MM.1S (cell line): Measurements from ENCODE around the gene CLN6.
"Not testable (repeated sequence)": the region's sequence is repeated elsewhere in the genome, so short reads cannot be mapped to it uniquely, and the experiment has no call there.

Experiments
- DNase-seq: peaks from one replicate; pipeline ENCODE4 v3.0.0-alpha.2; 2015
- H2AFZ ChIP-seq: fragments of 300-600 bp; sonication (generic); 2 replicates; pipeline ENCODE4 v1.6.0; 2016; ENCODE audit warnings: antibody characterized with exemption, low read length
- H3F3A ChIP-seq: fragments of 300-600 bp; sonication (generic); 2 replicates; pipeline ENCODE4 v1.6.1; 2016; ENCODE audit warnings: mild to moderate bottlenecking, antibody characterized with exemption, low read length, moderate library complexity, mixed read lengths; ENCODE audit not compliant: insufficient read depth
- H3K27ac ChIP-seq: fragments of 300-600 bp; sonication (generic); 2 replicates; pipeline ENCODE4 v1.5.1; 2016; ENCODE audit warnings: mild to moderate bottlenecking, low read length
- H3K27me3 ChIP-seq: fragments of 300-600 bp; sonication (generic); replicated peaks from 2 replicates; pipeline ENCODE4 v1.6.0; 2016; ENCODE audit warnings: low read length; ENCODE audit not compliant: insufficient read depth
- H3K36me3 ChIP-seq: fragments of 300-600 bp; sonication (generic); replicated peaks from 2 replicates; pipeline ENCODE4 v1.6.1; 2016; ENCODE audit warnings: mild to moderate bottlenecking, low read length, mixed read lengths; ENCODE audit not compliant: insufficient read depth
- H3K4me1 ChIP-seq: fragments of 300-600 bp; sonication (generic); 2 replicates; pipeline ENCODE4 v1.6.1; 2016; ENCODE audit warnings: low read length, mixed read lengths
- H3K4me2 ChIP-seq: fragments of 300-600 bp; sonication (generic); 2 replicates; pipeline ENCODE4 v1.6.0; 2016; ENCODE audit warnings: low read depth, low read length
- H3K4me3 ChIP-seq: fragments of 300-600 bp; sonication (generic); 2 replicates; pipeline ENCODE4 v1.5.1; 2016; ENCODE audit warnings: low read length, mixed read lengths
- H3K79me2 ChIP-seq: fragments of 300-600 bp; sonication (generic); 2 replicates; pipeline ENCODE4 v1.6.1; 2016; ENCODE audit warnings: mixed run types, low read length, mixed read lengths
- H3K9ac ChIP-seq: fragments of 300-600 bp; sonication (generic); 2 replicates; pipeline ENCODE4 v1.6.1; 2016; ENCODE audit warnings: low read length, mixed read lengths
- H3K9me2 ChIP-seq: fragments of 300-600 bp; sonication (generic); replicated peaks from 2 replicates; pipeline ENCODE4 v1.6.1; 2016; ENCODE audit warnings: mild to moderate bottlenecking, low read length, mixed read lengths; ENCODE audit not compliant: insufficient read depth
- H3K9me3 ChIP-seq: fragments of 300-600 bp; sonication (generic); replicated peaks from 2 replicates; pipeline ENCODE4 v1.6.1; 2016; ENCODE audit warnings: mild to moderate bottlenecking, low read length, mixed read lengths; ENCODE audit not compliant: insufficient read depth
- H4K20me1 ChIP-seq: fragments of 300-600 bp; sonication (generic); 2 replicates; pipeline ENCODE4 v1.6.1; 2016; ENCODE audit warnings: mild to moderate bottlenecking, low read length, moderate library complexity, mixed read lengths; ENCODE audit not compliant: insufficient read depth
- EZH2 ChIP-seq: fragments of 300-600 bp; sonication (generic); optimal IDR thresholded peaks from 2 replicates; pipeline ENCODE3; 2017; ENCODE audit warnings: low read depth, mild to moderate bottlenecking, antibody characterized with exemption, low read length, mixed read lengths
- EZH2phosphoT487 ChIP-seq: fragments of 300-600 bp; sonication (generic); IDR thresholded peaks from 2 replicates; pipeline ENCODE4 v1.6.1; 2018; ENCODE audit warnings: antibody characterized with exemption, low read length
- TF ChIP-seq, protein P1 (sequence below): fragments of 300-600 bp; sonication (generic); IDR thresholded peaks from 2 replicates; pipeline ENCODE4 v1.5.1; 2016; ENCODE audit warnings: antibody characterized with exemption, low read length, mixed read lengths

Gene CLN6

DNA sequence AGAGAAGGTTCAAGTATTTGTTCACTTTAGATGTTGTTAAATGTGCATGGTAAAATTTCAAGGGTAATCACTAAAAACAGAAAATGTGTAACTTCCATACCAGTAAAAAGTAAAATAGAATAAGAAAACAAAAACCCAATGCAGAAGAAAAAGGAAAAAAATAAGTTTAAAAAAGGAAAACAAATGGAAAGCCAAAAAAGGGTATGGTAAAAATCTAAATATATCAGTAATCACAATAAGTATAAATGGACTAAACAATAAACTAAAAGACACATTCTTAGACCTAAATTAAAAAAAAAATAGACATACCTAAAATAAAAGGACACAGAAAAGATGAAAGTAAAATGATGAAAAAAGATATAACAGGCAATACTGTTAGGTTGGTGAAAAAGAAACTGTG, 9.5 kb upstream of the CLN6 start:
- TF ChIP-seq, protein P1, sequence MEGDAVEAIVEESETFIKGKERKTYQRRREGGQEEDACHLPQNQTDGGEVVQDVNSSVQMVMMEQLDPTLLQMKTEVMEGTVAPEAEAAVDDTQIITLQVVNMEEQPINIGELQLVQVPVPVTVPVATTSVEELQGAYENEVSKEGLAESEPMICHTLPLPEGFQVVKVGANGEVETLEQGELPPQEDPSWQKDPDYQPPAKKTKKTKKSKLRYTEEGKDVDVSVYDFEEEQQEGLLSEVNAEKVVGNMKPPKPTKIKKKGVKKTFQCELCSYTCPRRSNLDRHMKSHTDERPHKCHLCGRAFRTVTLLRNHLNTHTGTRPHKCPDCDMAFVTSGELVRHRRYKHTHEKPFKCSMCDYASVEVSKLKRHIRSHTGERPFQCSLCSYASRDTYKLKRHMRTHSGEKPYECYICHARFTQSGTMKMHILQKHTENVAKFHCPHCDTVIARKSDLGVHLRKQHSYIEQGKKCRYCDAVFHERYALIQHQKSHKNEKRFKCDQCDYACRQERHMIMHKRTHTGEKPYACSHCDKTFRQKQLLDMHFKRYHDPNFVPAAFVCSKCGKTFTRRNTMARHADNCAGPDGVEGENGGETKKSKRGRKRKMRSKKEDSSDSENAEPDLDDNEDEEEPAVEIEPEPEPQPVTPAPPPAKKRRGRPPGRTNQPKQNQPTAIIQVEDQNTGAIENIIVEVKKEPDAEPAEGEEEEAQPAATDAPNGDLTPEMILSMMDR: no peak
- TF ChIP-seq EZH2phosphoT487: no peak
- no peak for TF ChIP-seq EZH2
- Histone ChIP-seq H3K9ac (peak overlapping the region; percentile 32; the same call in 1 of the 2 replicates), H4K20me1 (no peaks in the 10 kb centered on the region), H3K4me2 (peak overlapping the region; percentile 83), H3K9me3 (no peaks in the 10 kb centered on the region), H3K79me2 (no peaks in the 10 kb centered on the region), H3K4me3 (peak overlapping the region; percentile 43; the same call in 1 of the 2 replicates), H2AFZ (no peak overlapping the region), H3K4me1 (peaks cover 14% of the 10 kb centered on the region), H3K9me2 (no peaks in the 10 kb centered on the region), H3K27me3 (no peaks in the 10 kb centered on the region), H3K36me3 (no peaks in the 10 kb centered on the region), H3F3A (peaks cover 11% of the 10 kb centered on the region), H3K27ac (peak overlapping the region; percentile 71; the same call in 1 of the 2 replicates)
- DNase-seq: no peak

- H3K27ac ChIP-seq: no peak overlapping the region
- no peak overlapping the region for H3K9ac ChIP-seq
- no peaks in the 10 kb centered on the region for H3K9me2 ChIP-seq
- H2AFZ ChIP-seq: no peak overlapping the region
- H3K4me2 ChIP-seq: no peak overlapping the region
- no peaks in the 10 kb centered on the region for H3K27me3 ChIP-seq
- peaks cover 22% of the 10 kb centered on the region for H3K4me1 ChIP-seq
- no peaks in the 10 kb centered on the region for H4K20me1 ChIP-seq
- peaks cover 11% of the 10 kb centered on the region for H3F3A ChIP-seq
- H3K4me3 ChIP-seq: no peak overlapping the region
- TF ChIP-seq, protein P1: no peak
- TF ChIP-seq EZH2phosphoT487: no peak
- no peak for TF ChIP-seq EZH2
- no peaks in the 10 kb centered on the region for H3K36me3 ChIP-seq
- peaks cover 7% of the 10 kb centered on the region for H3K79me2 ChIP-seq
- no peak for DNase-seq
- H3K9me3 ChIP-seq: no peaks in the 10 kb centered on the region
Observed at GRCh38 chr15:68235022-68235421, 5.5 kb upstream of the CLN6 start.

DNA sequence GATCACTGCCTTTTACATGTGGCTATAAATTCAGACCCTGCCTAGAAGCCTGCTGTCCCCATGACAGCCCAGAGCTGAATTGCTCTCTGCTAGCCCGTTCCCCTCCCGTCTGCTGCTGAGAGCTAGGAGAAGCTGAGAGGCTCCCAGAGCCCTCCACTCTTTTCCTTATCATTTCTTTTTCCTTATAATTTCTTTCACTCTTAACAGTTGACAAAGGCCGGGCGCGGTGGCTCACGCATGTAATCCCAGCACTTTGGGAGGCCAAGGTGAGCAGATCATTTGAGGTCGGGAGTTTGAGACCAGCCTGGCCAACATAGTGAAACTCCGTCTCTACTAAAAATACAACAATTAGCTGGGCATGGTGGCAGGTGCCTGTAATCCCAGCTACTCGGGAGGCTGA, 5.0 kb upstream of the CLN6 start:
- not testable (repeated sequence) for H3K4me3 ChIP-seq, H3K9ac ChIP-seq, H3K9me2 ChIP-seq, H4K20me1 ChIP-seq, H3K27me3 ChIP-seq, H3K36me3 ChIP-seq, H2AFZ ChIP-seq, DNase-seq, H3K9me3 ChIP-seq, H3K27ac ChIP-seq, H3K4me2 ChIP-seq
- H3K4me1 ChIP-seq: peaks cover 19% of the 10 kb centered on the region
- H3F3A ChIP-seq: peaks cover 11% of the 10 kb centered on the region
- H3K79me2 ChIP-seq: peaks cover 11% of the 10 kb centered on the region

DNA sequence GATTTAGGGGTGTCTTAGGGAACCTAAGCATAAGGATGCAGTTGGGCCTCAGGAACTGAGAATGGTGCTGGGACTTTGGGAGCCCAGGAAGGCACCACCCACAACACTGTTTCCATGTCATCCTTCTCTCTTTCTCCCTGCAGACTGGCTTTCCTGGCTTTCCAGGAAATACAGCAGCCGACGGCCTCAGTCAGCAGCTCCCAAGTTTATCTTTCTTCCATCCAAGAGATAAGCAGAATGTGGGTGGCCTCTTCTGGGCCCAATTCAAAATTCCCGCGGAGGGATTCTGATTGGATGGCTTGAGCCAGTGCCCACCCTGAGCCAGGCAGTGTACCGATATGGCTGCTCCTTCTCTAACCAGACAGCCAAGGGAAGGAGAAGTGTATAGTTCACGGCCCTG, 4.5 kb upstream of the CLN6 start:
- H3K36me3 ChIP-seq: no peaks in the 10 kb centered on the region
- H3F3A ChIP-seq: peaks cover 11% of the 10 kb centered on the region
- H3K27ac ChIP-seq: no peak overlapping the region
- peaks cover 15% of the 10 kb centered on the region for H3K79me2 ChIP-seq
- H4K20me1 ChIP-seq: no peaks in the 10 kb centered on the region
- DNase-seq: no peak
- no peaks in the 10 kb centered on the region for H3K9me2 ChIP-seq
- peaks cover 15% of the 10 kb centered on the region for H3K4me1 ChIP-seq
- no peak overlapping the region for H3K4me3 ChIP-seq
- no peak for TF ChIP-seq EZH2
- TF ChIP-seq EZH2phosphoT487: no peak
- TF ChIP-seq, protein P1: no peak
- no peaks in the 10 kb centered on the region for H3K27me3 ChIP-seq
- no peaks in the 10 kb centered on the region for H3K9me3 ChIP-seq
- H3K4me2 ChIP-seq: no peak overlapping the region
- H3K9ac ChIP-seq: no peak overlapping the region
- no peak overlapping the region for H2AFZ ChIP-seq
